Bladder microvascular endothelial cell (primary cell): Measurements from ENCODE around the gene EYA4. TPM values are rescaled to one million over a fixed set of nuclear protein-coding genes. Genes with fewer than 3 reads are reported as not detected.

Experiments used
- total RNA-seq: library from RNA; depleted of rRNA; stranded (reverse); fragments of >200 nt; gene quantifications from 2 replicates; pipeline ENCODE4 v1.2.3, GENCODE V29; 2014

Gene EYA4
- total RNA-seq = 0.25 TPM in 1 of 2 replicates, not detected in the other

GRCh38 chr6:133241086-133241900, at the start of gene EYA4:
Gene EYA4 (plus strand): TSS chr6:133241357. CDS start chr6:133274781, 33,424 bp downstream.

